GM19467 (cell line): ENCODE data around the gene IZUMO4.
A peak's percentile ranks its signal among the peaks of the same experiment; 100 is the strongest.

Experiments used
- ATAC-seq: cut with Tn5 transposase; IDR thresholded peaks from one replicate; pipeline ENCODE4 v1.9.1; 2021; ENCODE audit warnings: mild to moderate bottlenecking, moderate library complexity; ENCODE audit not compliant: unreplicated experiment

Gene IZUMO4

DNA sequence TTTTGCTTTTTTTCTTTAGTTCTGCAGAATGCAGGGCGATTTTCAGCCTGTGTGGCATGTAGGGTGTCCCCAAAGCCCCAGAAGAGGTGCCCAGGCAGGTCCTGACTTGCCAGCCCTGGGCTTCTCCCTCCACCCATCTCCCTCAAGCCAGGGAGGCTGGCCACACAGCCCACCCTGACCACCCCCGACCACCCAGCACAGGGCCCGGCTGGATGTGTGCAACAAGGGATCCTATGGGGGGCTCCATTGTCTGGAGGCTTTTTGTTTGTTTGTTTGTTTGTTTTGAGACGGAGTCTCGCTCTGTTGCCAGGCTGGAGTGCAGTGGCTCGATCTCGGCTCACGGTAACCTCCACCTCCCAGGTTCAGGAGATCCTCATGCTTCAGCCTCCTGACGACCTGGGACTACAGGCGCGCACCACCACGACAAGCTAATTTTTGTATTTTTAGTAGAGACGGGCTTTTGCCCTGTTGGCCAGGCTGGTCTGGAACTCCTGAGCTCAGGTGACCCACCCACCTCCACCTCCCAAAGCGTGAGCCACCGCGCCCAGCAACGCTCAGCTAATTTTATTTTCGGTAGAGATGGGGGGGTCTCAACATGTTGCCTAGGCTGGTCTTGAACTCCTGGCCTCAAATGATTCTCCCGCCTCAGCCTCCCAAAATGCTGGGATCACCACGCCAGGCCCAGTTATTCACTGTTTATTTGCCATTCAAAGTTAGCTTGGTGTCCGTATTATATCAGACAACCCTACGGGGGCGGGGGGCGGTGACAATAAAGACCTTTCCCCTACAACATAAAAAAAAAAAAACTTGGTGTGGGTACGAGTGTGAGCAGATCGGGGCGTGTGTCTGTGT, 37.9 kb upstream of the IZUMO4 start:
- ATAC-seq = no peak

DNA sequence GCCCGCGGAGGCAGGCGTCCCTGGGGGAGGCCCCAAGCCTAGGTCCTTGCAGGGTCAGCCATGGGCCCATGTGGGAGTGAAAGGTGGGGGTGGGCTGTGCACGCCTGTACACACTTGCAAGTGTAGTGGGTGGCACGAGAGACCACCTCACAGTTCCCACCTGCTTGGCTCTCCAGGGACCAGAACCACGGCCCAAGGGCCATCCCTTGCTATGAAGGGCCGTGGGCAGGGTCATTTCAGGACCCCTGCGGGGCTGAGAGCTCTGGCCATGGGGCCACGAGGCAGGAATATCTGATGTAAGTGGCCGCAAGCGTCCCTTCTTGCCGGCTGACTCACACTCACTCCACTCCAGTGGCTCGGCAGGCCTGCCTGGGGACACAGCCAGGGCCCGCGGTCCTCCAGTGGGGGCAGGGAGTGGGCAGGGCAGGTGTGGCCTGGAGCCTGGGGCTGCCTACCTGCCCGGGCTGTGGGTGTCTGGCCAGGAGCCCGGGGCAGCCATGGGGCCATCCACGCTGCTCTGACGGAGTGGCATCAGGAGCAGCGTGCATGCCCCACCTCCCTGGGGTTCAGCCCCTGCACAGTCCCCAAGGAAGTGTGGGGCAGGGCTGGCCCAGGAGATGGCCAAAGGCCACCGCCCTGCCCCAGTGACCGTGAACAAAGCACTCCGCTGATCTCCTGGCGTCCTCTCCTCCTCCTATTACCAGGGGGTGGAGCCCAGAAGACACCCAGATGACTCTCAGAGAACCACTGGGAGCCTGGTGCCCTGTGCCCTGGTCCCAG, 37.1 kb upstream of the IZUMO4 start:
- no peak for ATAC-seq

- peak; percentile 19 for ATAC-seq
These were observed 35.7 kb upstream of the IZUMO4 start for GRCh38 chr19:2060884-2061494.

- ATAC-seq = peak; percentile 69
These were observed 35.0 kb upstream of the IZUMO4 start for GRCh38 chr19:2061495-2062388.

DNA sequence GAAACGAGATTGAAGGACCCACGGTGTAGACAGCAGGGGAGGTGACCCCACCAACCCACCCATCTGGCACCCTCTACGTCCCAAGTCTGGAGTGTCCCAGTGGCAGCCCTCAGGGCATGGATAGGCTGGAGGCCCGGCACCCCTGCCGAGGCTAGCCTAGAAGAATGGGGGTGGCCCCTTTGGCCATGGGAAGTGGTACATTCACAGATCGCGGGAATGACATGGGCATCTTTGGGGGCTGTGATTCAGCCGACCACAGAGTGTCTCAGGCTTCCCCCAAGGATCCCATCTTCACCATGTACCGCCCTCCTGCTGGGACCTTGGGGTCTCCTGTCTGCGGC, 34.4 kb upstream of the IZUMO4 start:
- ATAC-seq = no peak

DNA sequence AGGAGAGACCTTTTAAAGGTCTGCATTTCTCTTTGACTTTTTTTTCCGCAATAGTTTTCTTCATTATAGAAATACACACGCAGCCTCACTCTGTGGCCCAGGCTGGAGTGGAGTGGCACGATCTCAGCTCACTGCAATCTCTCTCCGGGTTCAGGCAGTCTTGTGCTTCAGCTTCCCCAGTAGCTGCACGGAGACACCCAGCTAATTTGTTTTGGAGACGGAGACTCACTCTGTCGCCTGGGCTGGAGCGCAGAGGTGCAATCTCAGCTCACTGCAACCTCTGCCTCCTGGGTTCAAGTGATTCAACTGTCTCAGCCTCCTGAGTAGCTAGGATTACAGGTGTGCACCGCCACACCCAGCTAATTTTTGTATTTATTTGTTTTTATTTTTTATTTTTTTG, 33.9 kb upstream of the IZUMO4 start:
- ATAC-seq = no peak

DNA sequence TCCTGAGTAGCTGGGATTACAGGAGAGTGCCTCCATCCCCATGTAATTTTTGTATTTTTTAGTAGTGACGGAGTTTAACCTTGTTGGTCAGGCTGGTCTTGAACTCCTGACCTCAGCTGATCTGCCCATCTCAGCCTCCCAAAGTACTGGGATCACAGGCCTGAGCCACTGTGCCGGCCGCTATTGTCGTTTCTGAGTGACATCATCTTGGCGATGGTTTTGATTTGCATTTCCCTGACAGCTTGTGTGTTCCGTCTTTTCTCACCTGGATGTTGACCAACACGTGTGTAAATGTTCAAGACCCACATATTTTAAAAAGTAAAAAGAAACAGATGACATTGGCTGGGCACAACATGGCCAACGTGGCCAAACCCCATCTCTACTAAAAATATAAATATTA, 32.9 kb upstream of the IZUMO4 start:
- ATAC-seq = no peak

- ATAC-seq = no peak
These were observed 32.3 kb upstream of the IZUMO4 start for GRCh38 chr19:2064395-2064787.

GRCh38 chr19:2064788-2065524, 31.8 kb upstream of the IZUMO4 start:
- ATAC-seq = no peak

- ATAC-seq = no peak
These were observed 26.3 kb upstream of the IZUMO4 start for GRCh38 chr19:2070436-2070827.

- no peak for ATAC-seq
These were observed 25.6 kb upstream of the IZUMO4 start for GRCh38 chr19:2070986-2071673.

GRCh38 chr19:2072757-2073551, 23.8 kb upstream of the IZUMO4 start:
- no peak for ATAC-seq

GRCh38 chr19:2076526-2076944, 20.2 kb upstream of the IZUMO4 start:
- ATAC-seq = no peak

DNA sequence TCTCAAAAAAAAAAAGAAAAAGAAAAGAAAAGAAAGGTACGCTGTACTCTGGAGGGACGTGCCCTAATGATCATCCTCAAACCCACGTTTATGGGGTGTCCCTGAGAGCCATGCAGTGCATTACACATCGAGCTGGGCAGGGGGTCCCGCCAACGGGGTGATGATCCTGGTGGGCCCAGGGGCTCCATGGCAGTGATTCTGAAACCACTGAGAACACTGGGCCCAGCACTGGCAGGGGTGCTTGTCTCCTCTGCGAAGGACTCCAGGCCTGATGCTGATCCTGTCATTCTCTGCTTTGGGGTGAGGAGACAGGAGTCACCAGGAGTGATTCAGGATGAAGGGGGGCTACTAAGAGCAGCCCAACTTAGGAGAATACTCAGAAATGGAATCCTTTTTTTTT, 19.3 kb upstream of the IZUMO4 start:
- ATAC-seq = no peak

DNA sequence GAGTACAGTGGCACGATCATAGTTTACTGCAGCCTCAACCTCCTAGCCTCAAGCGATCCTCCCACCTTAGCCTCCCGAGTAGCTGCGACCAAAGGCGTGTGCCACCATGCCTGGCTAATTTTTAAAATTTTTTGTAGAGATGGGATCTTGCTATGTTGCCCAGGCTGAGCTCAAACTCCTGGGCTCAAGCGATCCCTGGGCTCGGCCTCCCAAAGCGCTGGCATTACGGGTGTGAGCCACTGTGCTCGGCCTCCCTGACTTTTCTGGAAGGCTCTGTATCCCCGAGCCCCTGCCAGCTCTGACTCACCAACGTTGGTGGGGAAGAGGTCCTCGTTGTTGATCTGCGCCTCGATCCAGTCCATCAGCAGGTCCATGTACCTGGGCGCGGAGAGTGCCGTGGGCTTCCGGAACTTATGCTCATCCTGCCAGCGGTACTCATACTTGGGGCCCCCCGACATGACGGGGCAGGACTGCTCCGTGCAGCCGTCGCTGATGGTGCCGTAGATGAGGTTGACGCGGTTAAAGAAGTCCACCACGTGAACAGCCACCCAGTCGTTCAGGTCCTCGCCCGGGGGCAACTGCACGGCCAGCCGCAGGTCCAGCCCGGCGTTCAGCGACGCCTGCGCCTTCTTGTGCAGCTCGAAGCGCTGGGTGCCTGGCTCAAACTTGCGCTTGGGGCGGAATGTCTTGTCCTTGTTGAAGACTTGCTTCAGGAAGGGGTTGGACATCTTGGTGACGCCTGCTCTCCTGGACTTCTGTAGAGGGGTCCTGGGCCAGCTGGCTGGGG, 18.7 kb upstream of the IZUMO4 start:
- no peak for ATAC-seq

- ATAC-seq = no peak
These were observed 17.4 kb upstream of the IZUMO4 start for GRCh38 chr19:2079076-2079864.

GRCh38 chr19:2079865-2080301, 16.8 kb upstream of the IZUMO4 start:
- no peak for ATAC-seq
